ENCODE measurements around the gene GSDME. TPM values are rescaled to one million over a fixed set of nuclear protein-coding genes. Genes with fewer than 3 reads are reported as not detected.

The GSDME gene
- total RNA-seq, 4 donors from 2014 or later = 5.3 to 15.7 (median 10.6) TPM

- peaks cover 0 to 21% (median 6%) of the 10 kb centered on the region in 4 donors for H3K4me1 ChIP-seq
- H3K27me3 ChIP-seq = no peaks in the 10 kb centered on the region
- 38 to 48% methylated on average over 4 of the region's 4 CpGs for WGBS, 2 donors
- no peak for TF ChIP-seq POLR2A (IDR thresholded peaks at IDR 0.05)
- no peaks in the 10 kb centered on the region for H3K36me3 ChIP-seq
- DNase-seq (ENCODE audit: low spot score in 2 of 2) = no peak
- H3K27ac ChIP-seq = no peak overlapping the region
- no peaks in the 10 kb centered on the region for H3K9me3 ChIP-seq
- no peak overlapping the region for H3K4me3 ChIP-seq
Observed at GRCh38 chr7:24701261-24702235, 55.7 kb downstream of the GSDME start.

- 52 to 59% methylated on average over 9 of the region's 9 CpGs for WGBS, 2 donors
- Histone ChIP-seq H3K27ac (no peak overlapping the region), H3K4me1 (peaks cover 0 to 21% (median 6%) of the 10 kb centered on the region in 4 donors), H3K27me3 (no peaks in the 10 kb centered on the region), H3K4me3 (no peak overlapping the region), H3K9me3 (no peaks in the 10 kb centered on the region), H3K36me3 (no peaks in the 10 kb centered on the region)
- TF ChIP-seq POLR2A (IDR thresholded peaks at IDR 0.05) (no peak), CTCF (IDR thresholded peaks at IDR 0.05) (no peak), EP300 (IDR thresholded peaks at IDR 0.05) (no peak)
- DNase-seq (ENCODE audit: low spot score in 2 of 2) = no peak
Observed at GRCh38 chr7:24700521-24701260, 56.6 kb downstream of the GSDME start.

- WGBS, 2 donors = 63 to 67% methylated on average over 7 of the region's 7 CpGs
Observed at GRCh38 chr7:24698531-24699266, 58.6 kb downstream of the GSDME start.

GRCh38 chr7:24697416-24697815 is 59.8 kb downstream of the GSDME start:
- H3K4me1 ChIP-seq = peaks cover 0 to 16% (median 6%) of the 10 kb centered on the region in 4 donors
- 78 to 91% methylated on average over 4 of the region's 4 CpGs for WGBS, 2 donors

More at GRCh38 chr7:24698531-24699266, 58.6 kb downstream of the GSDME start:
- H3K4me1 ChIP-seq = peaks cover 0 to 16% (median 6%) of the 10 kb centered on the region in 4 donors
- no peaks in the 10 kb centered on the region for H3K36me3 ChIP-seq
- TF ChIP-seq POLR2A (IDR thresholded peaks at IDR 0.05) (no peak), EP300 (IDR thresholded peaks at IDR 0.05) (no peak), CTCF (IDR thresholded peaks at IDR 0.05) (no peak)
- H3K27ac ChIP-seq = no peak overlapping the region
- no peak overlapping the region for H3K4me3 ChIP-seq
- no peaks in the 10 kb centered on the region for H3K27me3 ChIP-seq
- H3K9me3 ChIP-seq = no peaks in the 10 kb centered on the region
- DNase-seq (ENCODE audit: low spot score in 2 of 2) = no peak

More at GRCh38 chr7:24697416-24697815, 59.8 kb downstream of the GSDME start:
- TF ChIP-seq EP300 (IDR thresholded peaks at IDR 0.05) (no peak), POLR2A (IDR thresholded peaks at IDR 0.05) (no peak), CTCF (IDR thresholded peaks at IDR 0.05) (no peak)
- no peak overlapping the region for H3K4me3 ChIP-seq
- no peaks in the 10 kb centered on the region for H3K27me3 ChIP-seq
- DNase-seq (ENCODE audit: low spot score in 2 of 2) = no peak
- H3K27ac ChIP-seq = no peak overlapping the region
- H3K9me3 ChIP-seq = no peaks in the 10 kb centered on the region
- H3K36me3 ChIP-seq = no peaks in the 10 kb centered on the region
